Measurements from ENCODE around the gene RNASE4. TPM values are rescaled to one million over a fixed set of nuclear protein-coding genes. Genes with fewer than 3 reads are reported as not detected.
"Not testable (repeated sequence)": the region's sequence is repeated elsewhere in the genome, so short reads cannot be mapped to it uniquely, and the experiment has no call there.

RNASE4 gene
- total RNA-seq, 1 experiment from 2014 or later: 8.8 TPM

DNA sequence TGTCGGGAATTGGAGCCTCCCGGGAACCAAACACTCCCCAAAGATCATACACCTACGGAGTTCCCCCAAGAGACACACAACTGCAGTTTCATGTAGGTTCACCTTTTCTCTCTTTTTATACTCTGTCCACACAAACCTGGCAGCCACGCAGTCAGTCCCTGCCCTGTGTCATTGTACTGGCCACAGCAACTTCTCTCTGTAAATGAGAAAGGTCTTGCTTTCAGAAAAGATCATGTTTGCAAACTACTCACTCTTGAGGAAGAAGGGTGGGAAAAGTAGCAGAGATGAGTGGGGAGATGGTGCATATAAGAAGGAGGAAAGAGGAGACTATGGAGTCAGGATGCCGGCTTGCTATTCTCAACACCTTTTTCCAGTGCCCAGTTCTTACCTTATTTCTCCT lies 14.6 kb downstream of the RNASE4 start:
- H3K36me3 ChIP-seq (ENCODE audit: control insufficient read depth, insufficient read depth, low read length): no peaks in the 10 kb centered on the region
- intact Hi-C loops (cut with micrococcal nuclease; ENCODE audit: unreplicated experiment): loop anchor here (5.0 kb wide), 1 partner anchor 103 kb away; the partner anchor contains the start of gene RNASE1
- CTCF ChIA-PET: no interaction called here
- Mint-ChIP-seq H3K9me3 (ENCODE audit: unreplicated experiment) (no peaks in the 10 kb centered on the region), H3K27me3 (ENCODE audit: insufficient read depth, unreplicated experiment) (no peaks in the 10 kb centered on the region), H3K36me3 (ENCODE audit: insufficient read depth, unreplicated experiment) (peaks cover 5% of the 10 kb centered on the region), H3K4me3 (ENCODE audit: unreplicated experiment) (no peak overlapping the region), H3K4me1 (ENCODE audit: low read depth, unreplicated experiment) (peaks cover 7% of the 10 kb centered on the region), H3K27ac (ENCODE audit: unreplicated experiment) (no peak overlapping the region)
- no peaks in the 10 kb centered on the region for H3K4me1 ChIP-seq
- POLR2A ChIA-PET: no interaction called here
- DNase-seq: no peak
- no peak for TF ChIP-seq CTCF (IDR thresholded peaks at IDR 0.05; ENCODE audit: insufficient read depth in 1 of 2, low read depth in 1 of 2, low read length in 1 of 2, severe bottlenecking in 1 of 2, unreplicated experiment in 1 of 2)
- no peak overlapping the region for H3K4me3 ChIP-seq (ENCODE audit: low read depth, low read length)
- no TSS peak for BruUV-seq (replicated peaks)
- no peaks in the 10 kb centered on the region for H3K27me3 ChIP-seq (replicated peaks; ENCODE audit: control insufficient read depth, insufficient read depth, low read length)
- no peaks in the 10 kb centered on the region for H3K9me3 ChIP-seq

DNA sequence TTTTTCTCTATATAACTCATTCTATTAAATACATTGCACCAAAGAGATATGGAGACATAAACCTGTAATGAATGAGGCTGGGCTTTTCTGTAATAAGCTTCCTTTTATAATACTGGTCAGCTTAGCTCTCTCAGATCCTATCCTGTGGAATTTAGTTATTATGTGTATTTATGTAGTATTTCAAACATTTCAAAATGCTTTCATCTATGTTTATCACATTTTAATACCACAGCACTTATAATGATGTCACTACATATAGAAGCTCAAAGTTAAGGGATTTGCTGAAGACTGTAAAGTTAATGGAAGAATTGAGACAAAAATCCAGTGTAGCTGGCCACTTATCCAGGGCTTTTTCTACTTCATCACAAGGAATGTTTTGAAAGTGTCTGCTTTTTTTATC lies 15.6 kb downstream of the RNASE4 start:
- Mint-ChIP-seq H3K36me3 (ENCODE audit: insufficient read depth, unreplicated experiment) (peaks cover 5% of the 10 kb centered on the region), H3K27me3 (ENCODE audit: insufficient read depth, unreplicated experiment) (no peaks in the 10 kb centered on the region), H3K9me3 (ENCODE audit: unreplicated experiment) (no peaks in the 10 kb centered on the region), H3K27ac (ENCODE audit: unreplicated experiment) (no peak overlapping the region), H3K4me1 (ENCODE audit: low read depth, unreplicated experiment) (peaks cover 7% of the 10 kb centered on the region), H3K4me3 (ENCODE audit: unreplicated experiment) (no peak overlapping the region)
- no peaks in the 10 kb centered on the region for H3K27me3 ChIP-seq (replicated peaks; ENCODE audit: control insufficient read depth, insufficient read depth, low read length)
- intact Hi-C loops (cut with micrococcal nuclease; ENCODE audit: unreplicated experiment): loop anchor here (5.0 kb wide), 1 partner anchor 102 kb away; the partner anchor contains the start of gene RNASE1
- TF ChIP-seq CTCF (IDR thresholded peaks at IDR 0.05; ENCODE audit: insufficient read depth in 1 of 2, low read depth in 1 of 2, low read length in 1 of 2, severe bottlenecking in 1 of 2, unreplicated experiment in 1 of 2): no peak
- H3K4me1 ChIP-seq: no peaks in the 10 kb centered on the region
- BruUV-seq (replicated peaks): TSS peak; percentile 37
- no peaks in the 10 kb centered on the region for H3K9me3 ChIP-seq
- DNase-seq: no peak
- CTCF ChIA-PET: interaction anchor here (0.6 to 1.5 kb wide), 2 partner anchors 137 to 156 kb away, joined by 3 to 4 read pairs; no protein-coding TSS in a partner anchor
- H3K36me3 ChIP-seq (ENCODE audit: control insufficient read depth, insufficient read depth, low read length): no peaks in the 10 kb centered on the region
- POLR2A ChIA-PET: no interaction called here
- no peak overlapping the region for H3K4me3 ChIP-seq (ENCODE audit: low read depth, low read length)

DNA sequence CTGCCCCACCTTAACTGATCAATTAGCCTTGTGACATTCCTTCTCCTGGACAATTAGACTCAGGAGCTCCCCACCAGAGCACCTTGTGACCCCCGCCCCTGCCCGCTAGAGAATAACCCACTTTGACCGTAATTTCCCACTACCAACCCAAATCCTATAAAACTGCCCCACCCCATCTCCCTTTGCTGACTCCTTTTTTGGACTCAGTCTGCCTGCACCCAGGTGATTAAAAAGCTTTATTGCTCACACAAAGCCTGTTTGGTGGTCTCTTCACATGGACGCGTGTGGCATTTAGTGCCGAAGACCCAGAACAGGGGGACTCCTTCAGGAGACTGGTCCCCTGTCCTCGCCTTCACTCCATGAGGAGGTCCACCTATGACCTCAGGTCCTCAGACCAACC lies 16.6 kb downstream of the RNASE4 start:
- H3K27me3 ChIP-seq (replicated peaks; ENCODE audit: control insufficient read depth, insufficient read depth, low read length); H3K4me3 ChIP-seq (ENCODE audit: low read depth, low read length); H3K4me1 ChIP-seq; intact Hi-C loops (cut with micrococcal nuclease; ENCODE audit: unreplicated experiment); H3K36me3 Mint-ChIP-seq (ENCODE audit: insufficient read depth, unreplicated experiment); H3K9me3 Mint-ChIP-seq (ENCODE audit: unreplicated experiment); H3K27me3 Mint-ChIP-seq (ENCODE audit: insufficient read depth, unreplicated experiment); H3K27ac Mint-ChIP-seq (ENCODE audit: unreplicated experiment); POLR2A ChIA-PET; DNase-seq; H3K36me3 ChIP-seq (ENCODE audit: control insufficient read depth, insufficient read depth, low read length); BruUV-seq (replicated peaks); H3K9me3 ChIP-seq; H3K4me1 Mint-ChIP-seq (ENCODE audit: low read depth, unreplicated experiment); H3K4me3 Mint-ChIP-seq (ENCODE audit: unreplicated experiment): not testable (repeated sequence)
- CTCF ChIA-PET: interaction anchor here (0.6 kb wide), 1 partner anchor 103 kb away, joined by 3 read pairs; no protein-coding TSS in a partner anchor

Data from Caco-2 (cell line).